Esophagus muscularis mucosa (tissue), 3 donors: ENCODE data around the gene AKAP13.

ENCODE experiments used
- POLR2A ChIP-seq: fragments of 450-650 bp; IDR thresholded peaks from one replicate; pipeline ENCODE4 v1.6.1; 2017; ENCODE audit warnings: antibody characterized with exemption, moderate library complexity, mild to moderate bottlenecking, low read depth
- POLR2AphosphoS5 ChIP-seq, 2 donors: sonication (generic); formaldehyde crosslinking; IDR thresholded peaks; one replicate each; pipeline ENCODE4 v1.6.1; 2017; ENCODE audit warnings: antibody characterized with exemption in 2 of 2
- TF ChIP-seq, protein P1 (sequence below), 3 experiments: fragments of 200-600 bp in 2 of 3; fragments of 450-650 bp in 1 of 3; sonication (generic) in 2 of 3; IDR thresholded peaks; one replicate each; pipeline ENCODE4 v1.5.1; 2017 to 2019; ENCODE audit warnings: antibody characterized with exemption in 3 of 3, mild to moderate bottlenecking in 2 of 3, moderate library complexity in 1 of 3

DNA sequence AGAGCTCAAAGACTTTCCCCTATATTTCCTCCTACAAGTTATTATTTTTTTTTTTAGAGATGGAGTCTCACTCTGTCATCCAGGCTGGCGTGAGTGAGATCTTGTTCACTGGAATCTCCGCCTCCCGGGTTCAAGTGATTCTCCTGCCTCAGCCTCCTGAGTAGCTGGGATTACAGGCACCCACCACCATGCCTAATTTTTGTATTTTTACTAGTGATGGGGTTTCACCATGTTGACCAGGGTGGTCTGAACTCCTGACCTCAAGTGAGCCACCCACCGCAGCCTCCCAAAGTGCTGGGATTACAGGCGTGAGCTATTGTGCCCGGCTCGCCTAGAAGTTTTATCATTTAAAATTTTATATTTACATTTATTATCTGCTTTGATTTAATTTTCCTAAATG lies 5.9 kb downstream of the AKAP13 start:
- TF ChIP-seq, protein P1, sequence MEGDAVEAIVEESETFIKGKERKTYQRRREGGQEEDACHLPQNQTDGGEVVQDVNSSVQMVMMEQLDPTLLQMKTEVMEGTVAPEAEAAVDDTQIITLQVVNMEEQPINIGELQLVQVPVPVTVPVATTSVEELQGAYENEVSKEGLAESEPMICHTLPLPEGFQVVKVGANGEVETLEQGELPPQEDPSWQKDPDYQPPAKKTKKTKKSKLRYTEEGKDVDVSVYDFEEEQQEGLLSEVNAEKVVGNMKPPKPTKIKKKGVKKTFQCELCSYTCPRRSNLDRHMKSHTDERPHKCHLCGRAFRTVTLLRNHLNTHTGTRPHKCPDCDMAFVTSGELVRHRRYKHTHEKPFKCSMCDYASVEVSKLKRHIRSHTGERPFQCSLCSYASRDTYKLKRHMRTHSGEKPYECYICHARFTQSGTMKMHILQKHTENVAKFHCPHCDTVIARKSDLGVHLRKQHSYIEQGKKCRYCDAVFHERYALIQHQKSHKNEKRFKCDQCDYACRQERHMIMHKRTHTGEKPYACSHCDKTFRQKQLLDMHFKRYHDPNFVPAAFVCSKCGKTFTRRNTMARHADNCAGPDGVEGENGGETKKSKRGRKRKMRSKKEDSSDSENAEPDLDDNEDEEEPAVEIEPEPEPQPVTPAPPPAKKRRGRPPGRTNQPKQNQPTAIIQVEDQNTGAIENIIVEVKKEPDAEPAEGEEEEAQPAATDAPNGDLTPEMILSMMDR (IDR thresholded peaks at IDR 0.05) = no peak
- no peak for TF ChIP-seq POLR2A
- no peak for TF ChIP-seq POLR2AphosphoS5 (IDR thresholded peaks at IDR 0.05)
